PFSK-1 (cell line): ENCODE results near the gene STX18.

ENCODE experiments used
- POLR2AphosphoS5 ChIP-seq: IDR thresholded peaks from 2 replicates; pipeline ENCODE4 v1.6.1; 2012; ENCODE audit warnings: low read depth, mild to moderate bottlenecking, control low read depth, low read length, moderate library complexity
- REST ChIP-seq, 2 experiments: IDR thresholded peaks; 2 replicates each; pipeline versions ENCODE4 v1.6.1 to v1.8.0; 2011 to 2012; ENCODE audit warnings: low read depth in 2 of 2, low read length in 2 of 2, control low read depth in 1 of 2, inconsistent platforms in 1 of 2, mild to moderate bottlenecking in 1 of 2, moderate library complexity in 1 of 2; ENCODE audit not compliant: insufficient read depth in 1 of 2
- SIN3A ChIP-seq: IDR thresholded peaks from 2 replicates; pipeline ENCODE4 v1.6.1; 2012; ENCODE audit warnings: mild to moderate bottlenecking, low read length, moderate library complexity, borderline replicate concordance; ENCODE audit not compliant: insufficient read depth

DNA sequence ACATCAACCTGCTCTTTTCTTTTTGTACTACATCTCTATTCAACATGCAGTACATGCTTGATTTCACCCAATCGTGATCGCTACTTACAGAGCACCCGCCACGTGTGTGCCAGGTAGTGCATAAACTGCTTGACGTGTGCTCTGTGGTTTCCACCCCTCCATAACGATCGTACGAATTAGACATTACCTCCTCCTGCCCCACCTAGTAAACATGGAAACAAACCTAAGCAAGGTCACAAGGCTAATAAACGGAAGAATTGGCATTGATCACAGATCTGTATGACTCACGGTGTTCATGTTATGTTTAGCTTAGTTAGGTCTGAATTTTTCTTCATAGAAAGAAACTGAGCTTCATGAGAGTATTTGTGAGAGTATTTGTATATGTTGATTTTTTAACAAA, 64.1 kb downstream of the STX18 start:
- no peak for TF ChIP-seq POLR2AphosphoS5
- TF ChIP-seq REST (IDR thresholded peaks at IDR 0.05; ENCODE audit: insufficient read depth in 1 of 2, low read depth in 2 of 2, low read length in 2 of 2) = no peak
- no peak for TF ChIP-seq SIN3A
